Neural crest cell (in vitro differentiated cells): ENCODE results near the gene TAS2R10. TPM values are rescaled to one million over a fixed set of nuclear protein-coding genes. Genes with fewer than 3 reads are reported as not detected.
"Not testable (repeated sequence)": the region's sequence is repeated elsewhere in the genome, so short reads cannot be mapped to it uniquely, and the experiment has no call there.

ENCODE experiments used
- DNase-seq: peaks from one replicate; pipeline ENCODE4 v3.0.0; 2021; ENCODE audit warnings: low read depth, mixed read lengths, low spot score
- H3K27ac Mint-ChIP-seq: one replicate; pipeline ENCODE4 v1.8.0; 2021; ENCODE audit warnings: mild to moderate bottlenecking, mixed read lengths; ENCODE audit not compliant: unreplicated experiment
- H3K27me3 Mint-ChIP-seq: 2 replicates; pipeline ENCODE4 v1.8.0; 2021; ENCODE audit warnings: low read depth, mild to moderate bottlenecking, mixed read lengths
- H3K36me3 Mint-ChIP-seq: 2 replicates; pipeline ENCODE4 v1.8.0; 2021; ENCODE audit warnings: low read depth, mild to moderate bottlenecking, mixed read lengths
- H3K4me1 Mint-ChIP-seq: 2 replicates; pipeline ENCODE4 v1.8.0; 2021; ENCODE audit warnings: mixed read lengths
- H3K4me3 Mint-ChIP-seq: one replicate; pipeline ENCODE4 v1.8.0; 2021; ENCODE audit warnings: mild to moderate bottlenecking, mixed read lengths
- H3K9me3 Mint-ChIP-seq: 2 replicates; pipeline ENCODE4 v1.8.0; 2021; ENCODE audit warnings: mixed read lengths
- total RNA-seq: library from RNA; stranded (reverse); gene quantifications from 2 replicates; pipeline ENCODE4 v1.2.1, GENCODE V29; 2021
- TF ChIP-seq, protein P1 (sequence below): fragments of 200-600 bp; sonication (generic); conservative IDR thresholded peaks from 2 replicates; pipeline ENCODE4 v1.5.0; 2021; ENCODE audit warnings: antibody characterized with exemption, mild to moderate bottlenecking

TAS2R10 gene
- total RNA-seq, 1 donor from 2014 or later = 1.2 TPM

DNA sequence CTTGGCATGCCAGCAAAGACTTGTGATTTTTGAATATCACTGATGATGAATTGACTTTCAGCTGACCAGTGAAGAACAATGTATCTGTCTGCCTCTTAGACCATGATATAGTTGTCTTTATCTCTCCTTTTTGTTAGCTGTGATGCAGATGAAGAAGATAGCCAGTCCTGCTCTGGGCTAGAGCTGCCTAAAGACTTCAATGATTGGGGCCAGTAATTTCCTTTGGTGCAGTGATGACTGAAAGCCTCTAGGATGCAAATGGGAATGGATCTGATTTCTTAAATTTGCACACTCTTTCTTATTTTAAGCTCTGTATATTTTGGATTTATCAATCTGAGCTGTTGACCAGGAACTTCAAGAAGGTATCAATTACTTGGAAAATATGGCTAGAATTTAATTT, 16.1 kb downstream of the TAS2R10 start, which contains the start of gene TAS2R9:
TAS2R9 (minus strand) TSS at position 101 of the 400 bp plus-strand sequence; CDS start at position 8, 93 bp downstream.
- no peak for DNase-seq
- Mint-ChIP-seq H3K27me3 (no peaks in the 10 kb centered on the region), H3K27ac (no peak within 1 kb of the TSS), H3K36me3 (no peaks in the 10 kb centered on the region), H3K9me3 (no peaks in the 10 kb centered on the region), H3K4me1 (peaks cover 8% of the 10 kb centered on the region), H3K4me3 (no peak within 1 kb of the TSS)
- TF ChIP-seq, protein P1, sequence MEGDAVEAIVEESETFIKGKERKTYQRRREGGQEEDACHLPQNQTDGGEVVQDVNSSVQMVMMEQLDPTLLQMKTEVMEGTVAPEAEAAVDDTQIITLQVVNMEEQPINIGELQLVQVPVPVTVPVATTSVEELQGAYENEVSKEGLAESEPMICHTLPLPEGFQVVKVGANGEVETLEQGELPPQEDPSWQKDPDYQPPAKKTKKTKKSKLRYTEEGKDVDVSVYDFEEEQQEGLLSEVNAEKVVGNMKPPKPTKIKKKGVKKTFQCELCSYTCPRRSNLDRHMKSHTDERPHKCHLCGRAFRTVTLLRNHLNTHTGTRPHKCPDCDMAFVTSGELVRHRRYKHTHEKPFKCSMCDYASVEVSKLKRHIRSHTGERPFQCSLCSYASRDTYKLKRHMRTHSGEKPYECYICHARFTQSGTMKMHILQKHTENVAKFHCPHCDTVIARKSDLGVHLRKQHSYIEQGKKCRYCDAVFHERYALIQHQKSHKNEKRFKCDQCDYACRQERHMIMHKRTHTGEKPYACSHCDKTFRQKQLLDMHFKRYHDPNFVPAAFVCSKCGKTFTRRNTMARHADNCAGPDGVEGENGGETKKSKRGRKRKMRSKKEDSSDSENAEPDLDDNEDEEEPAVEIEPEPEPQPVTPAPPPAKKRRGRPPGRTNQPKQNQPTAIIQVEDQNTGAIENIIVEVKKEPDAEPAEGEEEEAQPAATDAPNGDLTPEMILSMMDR = no peak

DNA sequence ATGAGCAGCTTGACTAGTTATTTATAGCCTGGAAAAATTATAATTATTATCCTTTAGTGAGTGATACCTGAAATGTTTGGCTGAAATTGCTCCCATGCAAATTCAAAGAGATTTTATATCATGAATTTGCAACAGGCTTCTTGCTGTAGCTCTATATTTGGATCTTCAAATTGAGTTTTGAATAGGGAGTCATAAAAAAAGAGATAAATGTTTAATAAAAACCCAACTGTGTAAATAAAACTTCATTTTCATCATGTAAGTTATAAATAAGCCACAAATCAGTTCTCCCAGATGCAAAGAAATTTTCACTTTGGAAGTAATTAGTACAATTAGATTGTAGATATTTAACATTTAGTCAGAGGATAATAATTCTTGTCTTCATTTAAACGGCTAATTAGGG, 19.0 kb downstream of the TAS2R10 start, which contains the start of gene TAS2R8:
TAS2R8 (minus strand) TSS at position 101 of the 400 bp plus-strand sequence. CDS start 306 bp downstream, outside the sequence.
- DNase-seq = no peak
- Mint-ChIP-seq H3K27ac (no peak within 1 kb of the TSS), H3K27me3 (no peaks in the 10 kb centered on the region), H3K4me1 (peaks cover 8% of the 10 kb centered on the region), H3K36me3 (no peaks in the 10 kb centered on the region), H3K9me3 (no peaks in the 10 kb centered on the region), H3K4me3 (no peak within 1 kb of the TSS)
- TF ChIP-seq, protein P1 = no peak

DNA sequence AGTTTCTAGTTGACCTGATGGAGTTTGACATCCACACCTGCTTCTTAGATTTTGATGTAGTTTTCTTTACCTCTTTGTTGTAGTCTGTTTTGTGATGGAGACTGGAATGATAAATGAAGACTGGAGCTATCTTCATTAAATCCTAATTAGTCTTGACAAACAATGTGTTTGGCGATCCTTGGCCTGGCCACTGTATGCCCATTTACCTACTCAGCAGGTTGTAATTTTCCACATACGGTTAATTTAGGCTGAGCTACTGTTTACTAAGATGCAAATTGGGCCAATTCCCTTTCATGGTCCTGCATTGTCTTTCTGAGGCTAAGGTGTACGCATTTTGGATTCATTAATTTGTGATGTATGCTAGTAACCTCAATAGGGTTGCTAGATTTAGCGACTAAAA, 23.6 kb downstream of the TAS2R10 start, which contains the start of gene TAS2R7:
TAS2R7 (minus strand) TSS at position 41 of the 400 bp plus-strand sequence. CDS start 57 bp downstream, outside the sequence.
- Mint-ChIP-seq H3K27me3 (peaks cover 2% of the 10 kb centered on the region), H3K4me3 (no peak within 1 kb of the TSS), H3K4me1 (no peaks in the 10 kb centered on the region), H3K36me3 (no peaks in the 10 kb centered on the region), H3K9me3 (no peaks in the 10 kb centered on the region), H3K27ac (no peak within 1 kb of the TSS)
- DNase-seq = no peak
- TF ChIP-seq, protein P1 = no peak

DNA sequence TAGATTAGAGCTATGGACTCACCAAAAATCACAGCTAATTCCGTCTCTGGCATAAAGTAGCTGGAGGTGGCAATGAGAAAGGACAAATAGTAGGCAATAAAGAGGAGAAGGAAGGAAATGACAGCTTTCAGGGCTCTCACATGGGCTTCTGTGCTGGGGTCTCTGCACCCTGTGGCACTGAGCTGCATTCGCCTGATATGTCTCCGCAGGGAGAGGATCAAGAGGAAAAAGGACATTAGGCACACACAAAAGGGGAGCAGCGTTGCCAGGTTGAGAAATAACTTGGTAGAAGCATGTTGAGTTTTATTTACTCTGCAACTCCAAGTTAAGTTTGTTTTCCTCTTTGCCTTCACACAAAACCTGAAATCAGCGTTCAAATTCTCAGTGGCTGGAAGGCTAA, 24.4 kb downstream of the TAS2R10 start:
- Mint-ChIP-seq H3K9me3 (no peaks in the 10 kb centered on the region), H3K36me3 (no peaks in the 10 kb centered on the region), H3K27ac (no peak overlapping the region), H3K27me3 (peaks cover 2% of the 10 kb centered on the region), H3K4me1 (no peaks in the 10 kb centered on the region), H3K4me3 (no peak overlapping the region)
- no peak for DNase-seq
- TF ChIP-seq, protein P1 = no peak

DNA sequence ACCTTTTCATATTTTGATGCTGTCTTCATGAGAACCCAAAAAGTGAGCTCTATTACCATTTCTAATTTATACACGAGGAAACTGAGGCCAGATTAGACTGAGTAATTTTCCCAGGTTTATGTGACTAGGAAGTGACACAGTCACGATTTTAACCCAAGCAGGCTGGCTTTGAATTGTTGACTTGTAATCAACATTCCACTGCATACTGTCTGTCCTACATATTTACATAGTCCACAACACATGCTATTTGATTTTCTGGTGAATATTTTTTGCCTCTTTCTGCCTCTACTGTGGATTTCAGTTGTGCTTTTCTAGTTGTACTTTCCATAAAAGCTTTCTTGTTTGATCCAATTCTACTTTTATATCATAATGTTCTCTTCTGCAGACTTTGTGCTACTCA, 31.9 kb downstream of the TAS2R10 start:
- Mint-ChIP-seq H3K4me1 (no peaks in the 10 kb centered on the region), H3K27ac (no peak overlapping the region), H3K4me3 (no peak overlapping the region), H3K36me3 (no peaks in the 10 kb centered on the region), H3K27me3 (no peaks in the 10 kb centered on the region), H3K9me3 (peaks cover 6% of the 10 kb centered on the region)
- no peak for DNase-seq
- TF ChIP-seq, protein P1 = no peak

DNA sequence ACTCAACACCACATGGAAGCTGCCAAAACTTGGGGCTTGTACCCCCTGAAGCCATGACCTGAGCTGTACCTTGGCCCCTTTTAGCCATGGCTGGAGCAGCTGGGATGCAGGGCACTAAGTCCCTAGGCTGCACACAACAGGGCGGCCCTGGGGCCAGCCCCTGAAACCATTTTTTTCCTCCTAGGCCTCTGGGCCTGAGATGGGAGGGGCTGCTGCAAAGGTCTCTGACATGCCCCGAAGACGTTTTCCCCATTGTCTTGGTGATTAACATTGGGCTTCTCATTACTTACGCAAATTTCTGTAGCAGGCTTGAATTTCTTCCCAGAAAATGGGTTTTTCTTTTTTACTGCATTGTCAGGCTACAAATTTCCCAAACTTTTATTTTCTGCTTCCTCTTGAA, 34.4 kb downstream of the TAS2R10 start:
- not testable (repeated sequence) for H3K4me1 Mint-ChIP-seq

More for the DNA sequence above, 34.4 kb downstream of the TAS2R10 start:
- not testable (repeated sequence) for H3K9me3 Mint-ChIP-seq, H3K4me3 Mint-ChIP-seq, DNase-seq, H3K27ac Mint-ChIP-seq, H3K36me3 Mint-ChIP-seq, H3K27me3 Mint-ChIP-seq
